Heart left ventricle (tissue), 13 donors: ENCODE results near the gene CDH24.

Experiments
- POLR2A ChIP-seq, 2 donors: fragments of 450-650 bp; IDR thresholded peaks; one replicate each; pipeline ENCODE4 v1.6.1; 2017; ENCODE audit warnings: antibody characterized with exemption in 2 of 2, mild to moderate bottlenecking in 2 of 2, moderate library complexity in 2 of 2
- TF ChIP-seq, protein P1 (sequence below), 12 donors: fragments of 200-600 bp; sonication (generic) in 4 of 12; IDR thresholded peaks; one replicate each; pipeline versions ENCODE4 v1.5.0 to v1.8.0; 2018 to 2022; ENCODE audit warnings: antibody characterized with exemption in 12 of 12, mild to moderate bottlenecking in 5 of 12
- donor health status: ischemic (EF 13 %, LVEDD 7.1; RV severe dilation, severe dysfunction).
- donor health status: DM: no; HTN: yes; CAD: no.
- donor health status: DM: no; HTN: no; CAD: no.
- donor health status: ischemic (EF 25% LVEDD 6.9; RV normal size, moderate dysfunction).
- donor health status: ischemic (EF 25% LVEDD 5.7; RV mildly dilated, moderate dysfunction).
- donor health status: ischemic (EF 35%, LVEDD 5.7; RV mildly dilated, moderate dysfunction).
- donor health status: nonischemic (EF 11% LVEDD 7.7; RV severe dilation, severe dysfunction).
- donor health status: DM: yes; HTN: yes; CAD: no.
- donor health status: PGD.
- donor health status: ischemic (EF 29% LVEDD 5.4; RV normal size, mild dysfunction).
- donor health status: nonischemic (EF 23%, LVEDD 6.1; RV moderate dilation, normal function).

DNA sequence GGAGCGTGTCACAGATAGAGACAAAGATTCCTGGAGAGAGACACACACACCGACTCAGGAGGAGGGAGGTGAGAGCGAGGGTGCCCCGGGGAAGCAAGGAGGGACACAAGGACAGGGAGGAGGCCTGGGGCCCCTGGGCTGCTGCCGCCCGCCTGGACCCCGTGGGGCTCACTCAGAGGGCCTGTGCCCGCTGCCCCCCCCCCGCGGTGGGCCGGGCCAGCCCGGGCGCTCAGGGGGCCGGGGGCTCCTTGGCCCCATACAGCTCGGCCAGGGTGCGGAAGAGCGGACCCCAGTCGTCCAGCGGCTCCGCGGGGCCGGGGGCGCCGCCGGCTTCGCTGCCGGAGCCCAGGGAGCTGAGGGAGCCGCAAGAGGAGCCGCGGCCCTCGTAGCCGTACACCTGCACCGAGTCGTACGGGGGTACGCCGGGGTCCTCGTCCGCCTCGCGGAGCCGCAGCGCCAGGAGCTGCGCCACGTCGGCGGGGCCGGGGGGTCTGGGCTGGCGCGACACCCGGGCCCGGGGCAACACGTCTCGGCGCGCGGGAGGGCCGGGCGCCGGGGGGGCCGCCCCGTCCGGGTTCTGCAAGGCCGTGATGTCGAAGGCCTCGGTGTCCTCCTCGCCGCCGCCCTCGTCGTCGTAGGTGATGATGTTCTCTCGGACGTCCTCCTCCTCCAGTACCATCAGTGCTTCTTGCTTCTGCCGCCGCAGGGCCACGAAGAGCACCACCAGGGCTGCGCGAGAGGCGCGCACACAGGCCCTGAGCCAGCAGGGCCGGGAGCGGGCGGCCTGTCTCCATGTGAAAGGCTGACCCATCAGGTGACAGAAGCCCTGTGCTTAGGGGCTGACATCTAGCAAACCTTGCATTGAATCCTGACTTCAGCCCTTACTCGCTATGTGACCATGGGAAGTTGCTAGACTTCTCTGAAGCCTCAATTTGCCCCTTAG lies 9.3 kb downstream of the CDH24 start:
- TF ChIP-seq, protein P1, sequence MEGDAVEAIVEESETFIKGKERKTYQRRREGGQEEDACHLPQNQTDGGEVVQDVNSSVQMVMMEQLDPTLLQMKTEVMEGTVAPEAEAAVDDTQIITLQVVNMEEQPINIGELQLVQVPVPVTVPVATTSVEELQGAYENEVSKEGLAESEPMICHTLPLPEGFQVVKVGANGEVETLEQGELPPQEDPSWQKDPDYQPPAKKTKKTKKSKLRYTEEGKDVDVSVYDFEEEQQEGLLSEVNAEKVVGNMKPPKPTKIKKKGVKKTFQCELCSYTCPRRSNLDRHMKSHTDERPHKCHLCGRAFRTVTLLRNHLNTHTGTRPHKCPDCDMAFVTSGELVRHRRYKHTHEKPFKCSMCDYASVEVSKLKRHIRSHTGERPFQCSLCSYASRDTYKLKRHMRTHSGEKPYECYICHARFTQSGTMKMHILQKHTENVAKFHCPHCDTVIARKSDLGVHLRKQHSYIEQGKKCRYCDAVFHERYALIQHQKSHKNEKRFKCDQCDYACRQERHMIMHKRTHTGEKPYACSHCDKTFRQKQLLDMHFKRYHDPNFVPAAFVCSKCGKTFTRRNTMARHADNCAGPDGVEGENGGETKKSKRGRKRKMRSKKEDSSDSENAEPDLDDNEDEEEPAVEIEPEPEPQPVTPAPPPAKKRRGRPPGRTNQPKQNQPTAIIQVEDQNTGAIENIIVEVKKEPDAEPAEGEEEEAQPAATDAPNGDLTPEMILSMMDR (IDR thresholded peaks at IDR 0.05): no peak
- no peak for TF ChIP-seq POLR2A (IDR thresholded peaks at IDR 0.05)
